Upper lobe of left lung (tissue), 4 donors: Measurements from ENCODE around the gene CD300LG.

Experiments used
- POLR2A ChIP-seq, 4 donors: fragments of 450-650 bp; IDR thresholded peaks; one replicate each; pipeline ENCODE4 v1.5.1; 2016 to 2017; ENCODE audit warnings: antibody characterized with exemption in 4 of 4, mild to moderate bottlenecking in 2 of 4
- TF ChIP-seq, protein P1 (sequence below), 6 experiments: fragments of 450-650 bp in 4 of 6; fragments of 200-600 bp in 2 of 6; sonication (generic) in 2 of 6; IDR thresholded peaks; one replicate each; pipeline ENCODE4 v1.5.1; 2016 to 2019; ENCODE audit warnings: antibody characterized with exemption in 6 of 6

DNA sequence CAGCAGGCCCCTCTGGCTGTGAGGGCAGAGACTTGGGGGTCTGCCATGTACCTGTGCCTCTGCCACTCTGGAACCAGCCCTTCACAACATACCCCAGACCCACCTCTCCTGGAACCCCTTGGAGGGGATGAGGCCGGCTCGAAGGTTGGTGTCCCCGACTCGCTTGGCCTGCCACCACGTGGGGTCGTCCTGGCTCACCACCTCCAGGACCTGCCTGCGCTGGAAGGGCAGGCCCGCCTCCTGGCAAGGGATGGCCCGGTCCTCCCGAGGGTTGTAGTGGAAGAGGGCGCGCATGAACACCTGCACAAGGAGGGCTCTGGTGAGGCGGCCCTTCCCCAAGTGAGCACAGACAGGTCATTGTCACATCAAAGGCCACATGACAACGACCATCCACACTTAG is 26.2 kb upstream of the CD300LG start:
- TF ChIP-seq, protein P1, sequence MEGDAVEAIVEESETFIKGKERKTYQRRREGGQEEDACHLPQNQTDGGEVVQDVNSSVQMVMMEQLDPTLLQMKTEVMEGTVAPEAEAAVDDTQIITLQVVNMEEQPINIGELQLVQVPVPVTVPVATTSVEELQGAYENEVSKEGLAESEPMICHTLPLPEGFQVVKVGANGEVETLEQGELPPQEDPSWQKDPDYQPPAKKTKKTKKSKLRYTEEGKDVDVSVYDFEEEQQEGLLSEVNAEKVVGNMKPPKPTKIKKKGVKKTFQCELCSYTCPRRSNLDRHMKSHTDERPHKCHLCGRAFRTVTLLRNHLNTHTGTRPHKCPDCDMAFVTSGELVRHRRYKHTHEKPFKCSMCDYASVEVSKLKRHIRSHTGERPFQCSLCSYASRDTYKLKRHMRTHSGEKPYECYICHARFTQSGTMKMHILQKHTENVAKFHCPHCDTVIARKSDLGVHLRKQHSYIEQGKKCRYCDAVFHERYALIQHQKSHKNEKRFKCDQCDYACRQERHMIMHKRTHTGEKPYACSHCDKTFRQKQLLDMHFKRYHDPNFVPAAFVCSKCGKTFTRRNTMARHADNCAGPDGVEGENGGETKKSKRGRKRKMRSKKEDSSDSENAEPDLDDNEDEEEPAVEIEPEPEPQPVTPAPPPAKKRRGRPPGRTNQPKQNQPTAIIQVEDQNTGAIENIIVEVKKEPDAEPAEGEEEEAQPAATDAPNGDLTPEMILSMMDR (IDR thresholded peaks at IDR 0.05): no peak
- no peak for TF ChIP-seq POLR2A (IDR thresholded peaks at IDR 0.05)
